Bronchial epithelial cell (primary cell): Measurements from ENCODE around the gene TRABD2A. TPM values are rescaled to one million over a fixed set of nuclear protein-coding genes. Genes with fewer than 3 reads are reported as not detected.

ENCODE experiments used
- DNase-seq: peaks from one replicate; pipeline ENCODE4 v3.0.0-alpha.2; 2010; ENCODE audit warnings: low read depth
- FAIRE-seq: peaks from 2 replicates; lab custom pipeline; 2011; peaks lifted over from hg19 to GRCh38; lab: Jason Lieb, UNC
- H3K27me3 ChIP-seq: 2 replicates; pipeline ENCODE4 v1.5.1; 2011; ENCODE audit warnings: low read length; ENCODE audit not compliant: control insufficient read depth, insufficient read depth
- H3K36me3 ChIP-seq: 2 replicates; pipeline ENCODE4 v1.5.1; 2011; ENCODE audit warnings: low read length; ENCODE audit not compliant: control insufficient read depth, insufficient read depth
- H3K4me3 ChIP-seq: 2 replicates; pipeline ENCODE4 v1.5.1; 2011; ENCODE audit warnings: mild to moderate bottlenecking, low read depth, low read length, control low read depth
- CTCF ChIP-seq: IDR thresholded peaks from 2 replicates; pipeline ENCODE4 v1.5.1; 2011; ENCODE audit warnings: mild to moderate bottlenecking, moderate library complexity, low read length, control low read depth, inconsistent platforms; ENCODE audit not compliant: insufficient read depth, severe bottlenecking
- total RNA-seq: library from RNA; depleted of rRNA; stranded (reverse); fragments of >200 nt; gene quantifications from 2 replicates; pipeline ENCODE4 v1.2.1, GENCODE V29; 2014

Gene TRABD2A
- total RNA-seq, 1 donor from 2014 or later, result 1.3 TPM

DNA sequence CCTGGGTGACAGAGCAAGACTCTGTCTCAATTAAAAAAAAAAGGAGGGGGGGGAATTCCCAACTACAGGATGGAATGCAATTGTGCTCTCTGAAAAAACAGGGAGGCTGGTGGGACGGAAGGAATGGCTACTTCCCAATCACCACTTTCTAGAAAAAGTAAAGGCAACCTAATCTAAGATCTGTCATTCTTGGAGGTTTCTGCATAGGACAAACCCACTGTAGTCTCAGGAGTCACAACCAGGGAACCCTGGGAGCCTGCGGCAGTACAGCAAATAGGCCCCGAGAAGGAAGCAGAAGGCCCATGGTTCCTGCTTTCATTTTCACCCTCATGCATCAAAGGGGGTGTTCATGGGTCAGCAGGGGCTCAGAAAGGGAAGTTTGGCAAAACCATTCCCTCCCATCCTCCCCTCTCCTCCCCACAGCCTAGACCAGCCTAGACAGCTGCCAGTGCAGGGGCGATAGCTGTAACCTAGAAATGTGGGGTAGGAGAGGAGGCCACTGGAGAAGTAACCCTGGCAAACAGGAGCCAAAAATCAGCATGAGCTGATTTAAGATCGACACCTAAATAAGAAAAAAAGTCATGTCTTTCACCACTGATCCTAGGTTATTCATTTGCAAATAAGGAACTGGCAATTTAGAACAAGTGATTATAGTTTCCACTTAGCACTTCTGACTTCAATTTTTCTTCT, 48.0 kb downstream of the TRABD2A start:
- Histone ChIP-seq H3K27me3 (no peaks in the 10 kb centered on the region), H3K36me3 (no peaks in the 10 kb centered on the region), H3K4me3 (no peak overlapping the region)
- no peak for TF ChIP-seq CTCF
- DNase-seq, result no peak
- FAIRE-seq, result no peak

GRCh38 chr2:84830758-84831500, 50.0 kb downstream of the TRABD2A start:
- H3K4me3 ChIP-seq, result no peak overlapping the region
- no peaks in the 10 kb centered on the region for H3K36me3 ChIP-seq
- no peak for TF ChIP-seq CTCF
- DNase-seq, result no peak
- no peaks in the 10 kb centered on the region for H3K27me3 ChIP-seq
- no peak for FAIRE-seq

- H3K27me3 ChIP-seq, result no peaks in the 10 kb centered on the region
- FAIRE-seq, result no peak
- no peaks in the 10 kb centered on the region for H3K36me3 ChIP-seq
- no peak overlapping the region for H3K4me3 ChIP-seq
- no peak for TF ChIP-seq CTCF
- peak; percentile 28 for DNase-seq
Measured at GRCh38 chr2:84830095-84830494, 50.8 kb downstream of the TRABD2A start.

- no peak for FAIRE-seq
Measured at GRCh38 chr2:84829693-84830092, 51.2 kb downstream of the TRABD2A start.

GRCh38 chr2:84827978-84828575, 52.8 kb downstream of the TRABD2A start:
- FAIRE-seq (no peak), DNase-seq (no peak)
- H3K4me3 ChIP-seq, result no peak overlapping the region
- TF ChIP-seq CTCF, result no peak
- H3K27me3 ChIP-seq, result no peaks in the 10 kb centered on the region
- no peaks in the 10 kb centered on the region for H3K36me3 ChIP-seq

More at GRCh38 chr2:84829693-84830092, 51.2 kb downstream of the TRABD2A start:
- Histone ChIP-seq H3K4me3 (no peak overlapping the region), H3K27me3 (no peaks in the 10 kb centered on the region), H3K36me3 (no peaks in the 10 kb centered on the region)
- no peak for DNase-seq
- TF ChIP-seq CTCF, result no peak
